ENCODE results near the gene IGIP.

IGIP gene

GRCh38 chr5:140142856-140143255 lies 17.1 kb downstream of the IGIP start:
- no peak for TF ChIP-seq GATA3 (IDR thresholded peaks at IDR 0.05; ENCODE audit: low read depth, low read length)
- TF ChIP-seq GATA2 (IDR thresholded peaks at IDR 0.05; ENCODE audit: low read depth, low read length), result no peak

- TF ChIP-seq GATA3 (IDR thresholded peaks at IDR 0.05; ENCODE audit: low read depth, low read length) (no peak), GATA2 (IDR thresholded peaks at IDR 0.05; ENCODE audit: low read depth, low read length) (no peak)
Observed at GRCh38 chr5:140143521-140144258, 18.0 kb downstream of the IGIP start.

DNA sequence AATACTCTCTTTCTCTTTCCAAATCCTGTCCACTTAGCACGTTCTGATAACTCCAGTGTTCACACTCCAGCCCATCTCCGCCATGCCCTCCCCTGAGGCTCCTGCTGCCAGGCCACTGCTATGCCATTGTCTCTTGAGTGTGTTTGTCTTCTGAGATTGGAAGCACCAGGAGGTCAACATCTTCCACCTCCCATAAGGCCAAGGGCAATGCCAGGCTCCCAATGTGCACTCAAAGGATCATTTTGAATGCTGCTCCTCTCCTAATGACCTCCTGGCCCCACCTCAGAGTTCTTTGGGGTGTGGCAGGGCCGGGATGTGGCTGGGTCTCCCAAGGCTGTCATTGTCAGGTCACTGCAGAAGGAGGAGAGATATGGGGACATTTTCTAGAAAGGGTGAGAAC lies 19.5 kb downstream of the IGIP start:
- TF ChIP-seq GATA2 (IDR thresholded peaks at IDR 0.05; ENCODE audit: low read depth, low read length) (no peak), GATA3 (IDR thresholded peaks at IDR 0.05; ENCODE audit: low read depth, low read length) (no peak)

GRCh38 chr5:140145818-140146522 lies 20.2 kb downstream of the IGIP start:
- no peak for TF ChIP-seq GATA2 (IDR thresholded peaks at IDR 0.05; ENCODE audit: low read depth, low read length)
- TF ChIP-seq GATA3 (IDR thresholded peaks at IDR 0.05; ENCODE audit: low read depth, low read length), result no peak

- no peak for TF ChIP-seq GATA3 (IDR thresholded peaks at IDR 0.05; ENCODE audit: low read depth, low read length)
- no peak for TF ChIP-seq GATA2 (IDR thresholded peaks at IDR 0.05; ENCODE audit: low read depth, low read length)
Observed at GRCh38 chr5:140146523-140146842, 20.7 kb downstream of the IGIP start.

- TF ChIP-seq GATA2 (IDR thresholded peaks at IDR 0.05; ENCODE audit: low read depth, low read length), result no peak
- TF ChIP-seq GATA3 (IDR thresholded peaks at IDR 0.05; ENCODE audit: low read depth, low read length), result no peak
Observed at GRCh38 chr5:140147460-140147859, 21.7 kb downstream of the IGIP start.

GRCh38 chr5:140148508-140148907 lies 22.8 kb downstream of the IGIP start:
- no peak for TF ChIP-seq GATA3 (IDR thresholded peaks at IDR 0.05; ENCODE audit: low read depth, low read length)
- no peak for TF ChIP-seq GATA2 (IDR thresholded peaks at IDR 0.05; ENCODE audit: low read depth, low read length)

GRCh38 chr5:140150201-140150600 lies 24.5 kb downstream of the IGIP start:
- TF ChIP-seq GATA3 (IDR thresholded peaks at IDR 0.05; ENCODE audit: low read depth, low read length) (no peak), GATA2 (IDR thresholded peaks at IDR 0.05; ENCODE audit: low read depth, low read length) (no peak)

GRCh38 chr5:140151144-140152021 lies 25.6 kb downstream of the IGIP start:
- TF ChIP-seq GATA3 (IDR thresholded peaks at IDR 0.05; ENCODE audit: low read depth, low read length) (no peak), GATA2 (IDR thresholded peaks at IDR 0.05; ENCODE audit: low read depth, low read length) (no peak)

DNA sequence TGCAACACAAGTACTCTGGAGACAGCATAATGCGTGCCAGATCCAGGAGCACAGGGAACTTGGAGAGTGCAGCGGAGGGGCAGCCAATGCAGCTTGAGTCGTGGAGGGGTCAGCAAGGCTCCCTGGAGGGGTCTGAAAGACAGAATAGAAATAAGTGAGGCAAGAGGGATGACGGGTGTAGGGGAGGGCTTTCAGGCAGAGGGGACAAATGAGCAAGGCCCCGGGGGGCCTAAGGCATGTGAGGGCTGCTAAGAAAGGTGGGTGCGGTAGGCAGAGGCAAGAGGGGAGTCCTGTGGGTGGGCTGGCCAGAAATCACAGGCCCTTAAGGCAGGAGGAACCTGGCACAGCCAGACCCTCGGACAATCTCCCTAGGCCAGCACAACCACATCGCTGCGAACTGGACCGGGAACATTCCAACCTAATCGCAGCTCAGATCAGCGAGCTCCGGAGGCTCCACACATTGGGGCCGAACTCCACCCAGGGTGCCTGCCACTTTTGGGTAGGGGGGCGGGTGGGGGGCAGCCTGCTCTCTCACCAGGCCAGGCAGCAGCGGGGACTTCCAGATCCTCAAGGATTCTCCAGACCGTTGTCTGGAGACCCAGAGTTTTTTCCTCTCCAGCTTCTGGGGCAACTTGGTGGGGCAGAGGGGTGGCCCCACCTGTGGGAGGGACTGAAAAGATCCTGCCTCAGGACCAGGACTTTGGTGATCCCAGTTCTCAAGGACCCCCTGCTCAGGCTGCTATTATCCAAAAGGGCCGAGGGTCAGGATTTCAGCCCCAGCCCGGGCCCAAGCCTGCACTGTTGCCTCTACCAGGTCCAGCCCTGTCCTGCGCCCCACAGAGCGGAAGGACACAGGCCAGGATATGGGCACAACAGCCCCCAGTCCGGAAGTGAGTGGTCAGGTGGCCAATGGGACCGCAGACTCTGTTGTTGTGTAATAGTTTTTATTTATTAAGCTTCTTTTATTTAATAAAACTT lies 26.6 kb downstream of the IGIP start:
- TF ChIP-seq GATA2 (IDR thresholded peaks at IDR 0.05; ENCODE audit: low read depth, low read length) (no peak), GATA3 (IDR thresholded peaks at IDR 0.05; ENCODE audit: low read depth, low read length) (no peak)

GRCh38 chr5:140153255-140153654 lies 27.5 kb downstream of the IGIP start:
- TF ChIP-seq GATA3 (IDR thresholded peaks at IDR 0.05; ENCODE audit: low read depth, low read length) (no peak), GATA2 (IDR thresholded peaks at IDR 0.05; ENCODE audit: low read depth, low read length) (no peak)

- TF ChIP-seq GATA2 (IDR thresholded peaks at IDR 0.05; ENCODE audit: low read depth, low read length) (no peak), GATA3 (IDR thresholded peaks at IDR 0.05; ENCODE audit: low read depth, low read length) (no peak)
Observed at GRCh38 chr5:140153905-140154304, 28.2 kb downstream of the IGIP start.

DNA sequence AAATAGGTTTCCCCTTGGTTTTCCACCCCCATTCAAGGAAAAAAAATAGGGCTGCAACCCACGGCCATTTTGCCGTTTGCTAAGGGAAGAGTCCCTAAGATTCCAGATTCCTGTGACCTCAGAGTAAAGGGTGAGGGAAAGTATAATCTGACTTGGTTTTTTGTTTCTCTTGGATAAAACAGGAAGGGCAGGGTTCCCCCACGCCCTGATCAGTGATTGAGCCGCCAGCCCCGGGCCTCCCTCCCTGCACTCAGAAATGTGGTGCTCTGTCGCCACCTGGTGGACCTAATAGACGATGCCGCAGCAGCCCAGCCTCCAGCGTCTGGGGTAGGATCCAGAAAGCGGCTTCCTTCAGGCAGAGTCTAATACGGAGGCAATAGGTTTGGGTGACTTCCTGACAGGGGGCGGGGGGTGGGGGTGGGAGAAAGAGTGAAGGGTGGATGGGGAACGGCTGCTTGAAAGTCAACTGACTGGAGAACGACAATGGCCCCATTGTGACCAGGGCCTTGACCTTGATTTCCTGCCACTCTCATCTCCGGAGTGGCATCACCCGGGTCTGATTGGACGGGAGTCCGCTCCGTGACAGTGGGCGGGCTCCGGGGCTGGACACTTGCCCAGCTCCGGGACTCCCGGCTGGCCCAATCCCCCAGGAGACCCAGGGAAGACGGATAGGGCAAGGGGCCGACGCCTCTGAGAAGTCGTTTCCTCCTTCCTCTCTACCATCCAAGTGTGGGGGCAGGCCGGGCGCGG lies 31.5 kb downstream of the IGIP start:
- TF ChIP-seq GATA2 (IDR thresholded peaks at IDR 0.05; ENCODE audit: low read depth, low read length) (no peak), GATA3 (IDR thresholded peaks at IDR 0.05; ENCODE audit: low read depth, low read length) (no peak)

Measured in SH-SY5Y (cell line).